ACC112 (cell line): ENCODE results near the gene SAMD11.

Experiments used
- H2AFZ ChIP-seq: fragments of 200-600 bp; sonication (generic); one replicate; pipeline ENCODE4 v1.6.0; 2017; ENCODE audit warnings: antibody characterized with exemption, low read length; ENCODE audit not compliant: unreplicated experiment
- H3K27ac ChIP-seq: fragments of 200-600 bp; sonication (generic); 2 replicates; pipeline ENCODE4 v1.5.1; 2014; ENCODE audit warnings: low read depth, mild to moderate bottlenecking, antibody characterized with exemption, low read length, moderate library complexity
- H3K27me3 ChIP-seq: fragments of 200-600 bp; sonication (generic); 2 replicates; pipeline ENCODE4 v1.6.1; 2014; ENCODE audit warnings: mild to moderate bottlenecking, antibody characterized with exemption, low read length, moderate library complexity, mixed read lengths; ENCODE audit not compliant: insufficient read depth
- H3K36me3 ChIP-seq: fragments of 200-600 bp; sonication (generic); 2 replicates; pipeline ENCODE4 v1.6.1; 2016; ENCODE audit warnings: mild to moderate bottlenecking, antibody characterized with exemption, low read length, moderate library complexity, mixed read lengths; ENCODE audit not compliant: insufficient read depth
- H3K4me1 ChIP-seq: fragments of 200-600 bp; sonication (generic); one replicate; pipeline ENCODE4 v1.6.1; 2016; ENCODE audit warnings: low read length, mixed read lengths; ENCODE audit not compliant: insufficient read depth, unreplicated experiment, control insufficient read depth
- H3K4me3 ChIP-seq: fragments of 200-600 bp; sonication (generic); 2 replicates; pipeline ENCODE4 v1.5.1; 2014; ENCODE audit warnings: mild to moderate bottlenecking, low read depth, low read length
- H3K79me2 ChIP-seq: fragments of 200-600 bp; sonication (generic); one replicate; pipeline ENCODE4 v1.6.0; 2016; ENCODE audit warnings: low read length; ENCODE audit not compliant: control insufficient read depth, unreplicated experiment, insufficient read depth

The SAMD11 gene

DNA sequence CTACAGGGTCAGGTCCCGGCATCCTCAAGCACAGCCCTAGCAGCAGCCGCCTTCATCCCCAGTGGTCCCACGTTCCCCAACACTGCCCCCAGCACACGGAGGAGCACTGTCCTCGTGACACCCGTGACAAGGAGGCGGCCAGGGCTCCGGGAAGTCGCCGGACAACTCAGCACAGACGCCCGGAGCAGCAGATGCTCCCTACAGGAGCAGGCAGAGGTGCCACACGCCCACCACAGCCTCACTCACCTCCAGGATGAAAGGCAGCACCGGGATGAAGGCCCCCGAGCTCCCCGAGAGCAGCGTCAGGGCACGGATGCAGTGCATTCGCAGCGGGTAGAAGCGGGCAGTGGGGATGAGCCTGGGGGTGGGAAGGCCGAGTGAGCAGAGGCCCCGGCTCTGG, 27.2 kb downstream of the SAMD11 start:
- Histone ChIP-seq H3K4me3 (no peak overlapping the region), H3K79me2 (no peaks in the 10 kb centered on the region), H3K4me1 (no peaks in the 10 kb centered on the region), H3K27me3 (no peaks in the 10 kb centered on the region), H3K36me3 (peaks cover 8% of the 10 kb centered on the region; the same call in 1 of the 2 replicates), H3K27ac (no peak overlapping the region), H2AFZ (no peak overlapping the region)

GRCh38 chr1:951364-951763, 27.6 kb downstream of the SAMD11 start:
- Histone ChIP-seq H3K27me3 (no peaks in the 10 kb centered on the region), H2AFZ (no peak overlapping the region), H3K27ac (no peak overlapping the region), H3K4me1 (no peaks in the 10 kb centered on the region), H3K36me3 (peaks cover 8% of the 10 kb centered on the region; the same call in 1 of the 2 replicates), H3K79me2 (no peaks in the 10 kb centered on the region), H3K4me3 (no peak overlapping the region)

DNA sequence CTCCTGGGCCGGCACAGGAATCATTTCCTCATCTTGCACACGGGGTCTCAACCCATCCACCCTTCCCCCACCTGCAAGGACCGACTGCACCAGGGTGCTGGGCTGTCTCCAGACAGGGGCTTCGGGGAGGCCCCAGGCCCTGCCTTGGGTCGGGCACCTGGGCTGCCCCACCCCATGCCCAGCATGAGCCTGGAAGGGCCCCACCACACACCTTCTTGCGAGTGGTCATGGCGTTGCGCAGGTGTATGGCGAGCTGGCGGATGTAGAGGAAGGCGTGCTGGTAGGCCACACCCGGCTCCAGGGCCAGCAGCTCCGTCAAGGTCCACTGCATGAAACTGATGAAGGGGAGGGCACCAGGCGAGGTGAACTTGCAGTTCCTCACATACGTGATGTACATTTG, 28.5 kb downstream of the SAMD11 start:
- H3K79me2 ChIP-seq, result peaks cover 7% of the 10 kb centered on the region

DNA sequence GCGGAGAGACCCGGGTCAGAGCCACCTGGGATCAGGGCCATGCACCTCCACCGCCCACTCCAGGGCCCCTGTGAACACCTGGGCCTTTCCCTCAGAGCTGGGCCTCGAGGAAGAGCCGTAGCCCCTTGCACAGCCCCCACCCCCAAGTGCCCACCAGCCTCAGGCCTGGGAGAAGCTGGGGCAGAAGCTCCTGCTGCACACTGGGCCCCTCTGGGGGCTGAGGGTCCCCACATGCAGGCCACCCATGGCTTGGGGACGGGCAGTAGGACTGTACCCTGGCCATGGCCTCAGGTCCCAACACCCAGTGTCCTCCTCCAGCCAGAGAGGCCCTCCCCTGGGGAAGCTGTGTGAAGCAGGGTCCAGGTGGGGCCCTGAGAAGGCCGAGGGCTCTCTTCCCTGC, 28.9 kb downstream of the SAMD11 start:
- Histone ChIP-seq H3K36me3 (peaks cover 4% of the 10 kb centered on the region; the same call in 1 of the 2 replicates), H3K27ac (no peak overlapping the region), H3K4me3 (no peak overlapping the region), H2AFZ (no peak overlapping the region), H3K27me3 (no peaks in the 10 kb centered on the region), H3K4me1 (peaks cover under 1% of the 10 kb centered on the region), H3K79me2 (peaks cover 12% of the 10 kb centered on the region)

More for the DNA sequence above, 28.5 kb downstream of the SAMD11 start:
- Histone ChIP-seq H2AFZ (no peak overlapping the region), H3K4me3 (no peak overlapping the region), H3K27ac (no peak overlapping the region), H3K4me1 (no peaks in the 10 kb centered on the region), H3K27me3 (no peaks in the 10 kb centered on the region), H3K36me3 (peaks cover 5% of the 10 kb centered on the region; the same call in 1 of the 2 replicates)

GRCh38 chr1:953524-954320, 30.0 kb downstream of the SAMD11 start:
- Histone ChIP-seq H3K4me1 (peaks cover 5% of the 10 kb centered on the region), H3K27ac (no peak overlapping the region), H3K79me2 (peaks cover 23% of the 10 kb centered on the region), H3K4me3 (no peak overlapping the region), H2AFZ (no peak overlapping the region), H3K27me3 (no peaks in the 10 kb centered on the region), H3K36me3 (peaks cover 4% of the 10 kb centered on the region; the same call in 1 of the 2 replicates)

GRCh38 chr1:954927-955326, 31.2 kb downstream of the SAMD11 start:
- no peak overlapping the region for H2AFZ ChIP-seq
- peaks cover 4% of the 10 kb centered on the region; the same call in 1 of the 2 replicates for H3K36me3 ChIP-seq
- peaks cover 5% of the 10 kb centered on the region; the same call in 1 of the 2 replicates for H3K27me3 ChIP-seq
- H3K4me3 ChIP-seq, result no peak overlapping the region
- no peak overlapping the region for H3K27ac ChIP-seq
- H3K4me1 ChIP-seq, result peaks cover 5% of the 10 kb centered on the region
- H3K79me2 ChIP-seq, result peaks cover 26% of the 10 kb centered on the region

- H3K79me2 ChIP-seq, result peaks cover 26% of the 10 kb centered on the region
- H2AFZ ChIP-seq, result no peak overlapping the region
- peaks cover 5% of the 10 kb centered on the region; the same call in 1 of the 2 replicates for H3K27me3 ChIP-seq
- peaks cover 5% of the 10 kb centered on the region for H3K4me1 ChIP-seq
- H3K27ac ChIP-seq, result no peak overlapping the region
- H3K4me3 ChIP-seq, result no peak overlapping the region
- H3K36me3 ChIP-seq, result peaks cover 1% of the 10 kb centered on the region; the same call in 1 of the 2 replicates
Measured at GRCh38 chr1:955474-955873, 31.8 kb downstream of the SAMD11 start.

DNA sequence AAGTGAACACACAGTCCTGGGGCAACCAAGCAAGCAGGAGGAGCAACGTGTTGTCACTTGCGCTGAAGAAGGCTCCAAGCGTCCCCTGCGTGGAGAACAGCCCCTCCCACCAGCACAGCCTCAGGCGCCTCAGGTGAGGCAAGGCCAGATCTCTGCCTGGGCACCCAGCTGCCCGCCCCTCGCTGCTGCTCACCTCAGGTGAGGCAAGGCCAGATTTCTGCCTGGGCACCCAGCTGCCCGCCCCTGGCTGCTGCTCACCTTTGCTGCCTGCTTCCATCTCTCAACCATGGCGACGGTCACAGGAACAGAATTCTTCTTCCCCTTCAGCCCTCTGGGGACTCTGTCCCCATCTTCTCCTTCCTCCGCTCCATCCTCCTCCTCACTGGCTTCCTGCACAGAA, 32.9 kb downstream of the SAMD11 start:
- no peak overlapping the region for H2AFZ ChIP-seq
- H3K27ac ChIP-seq, result no peak overlapping the region
- no peak overlapping the region for H3K4me3 ChIP-seq
- H3K4me1 ChIP-seq, result peaks cover 5% of the 10 kb centered on the region
- H3K36me3 ChIP-seq, result no peaks in the 10 kb centered on the region
- H3K79me2 ChIP-seq, result peaks cover 26% of the 10 kb centered on the region
- peaks cover 5% of the 10 kb centered on the region; the same call in 1 of the 2 replicates for H3K27me3 ChIP-seq

GRCh38 chr1:958823-959730, 35.4 kb downstream of the SAMD11 start, which contains the start of gene NOC2L:
Gene NOC2L, minus strand, starts transcription at chr1:959256. Its CDS starts 16 bp downstream, at chr1:959240.
- H3K27me3 ChIP-seq, result peaks cover 5% of the 10 kb centered on the region; the same call in 1 of the 2 replicates
- no peak within 1 kb of the TSS for H3K27ac ChIP-seq
- peaks cover 26% of the 10 kb centered on the region for H3K79me2 ChIP-seq
- peak within 1 kb of the TSS; percentile 92 for H2AFZ ChIP-seq
- peaks cover 5% of the 10 kb centered on the region for H3K4me1 ChIP-seq
- H3K36me3 ChIP-seq, result no peaks in the 10 kb centered on the region
- H3K4me3 ChIP-seq, result peak within 1 kb of the TSS; percentile 100

GRCh38 chr1:959731-960362, 36.1 kb downstream of the SAMD11 start:
- peak overlapping the region; percentile 22 for H2AFZ ChIP-seq
- peaks cover 26% of the 10 kb centered on the region for H3K79me2 ChIP-seq
- H3K27me3 ChIP-seq, result peaks cover 5% of the 10 kb centered on the region; the same call in 1 of the 2 replicates
- H3K4me1 ChIP-seq, result peaks cover 5% of the 10 kb centered on the region
- peak overlapping the region; percentile 100 for H3K4me3 ChIP-seq
- no peak overlapping the region for H3K27ac ChIP-seq
- H3K36me3 ChIP-seq, result no peaks in the 10 kb centered on the region
